H1 (cell line): ENCODE measurements around the gene BMAL2. TPM values are rescaled to one million over a fixed set of nuclear protein-coding genes. Genes with fewer than 3 reads are reported as not detected.
A peak's percentile ranks its signal among the peaks of the same experiment; 100 is the strongest.

Experiments
- CTCF ChIA-PET: fragments of 300-600 bp; sonication (Branson Sonifier 250); formaldehyde crosslinking; loops from one replicate; lab custom pipeline; 2021; ENCODE audit not compliant: partially characterized antibody; lab: Charles Lee
- POLR2A ChIA-PET: fragments of 300-600 bp; sonication (Branson Sonifier 250); formaldehyde crosslinking; loops from one replicate; lab custom pipeline; 2021; ENCODE audit warnings: inconsistent platforms; ENCODE audit not compliant: partially characterized antibody; lab: Charles Lee
- DNase-seq, 2 experiments: peaks; one replicate each; pipeline versions ENCODE4 v3.0.0 to v3.0.0-alpha.2; 2010 to 2022; ENCODE audit warnings: low spot score in 2 of 2, low read depth in 1 of 2, mixed read lengths in 1 of 2
- FAIRE-seq: peaks from 2 replicates; lab custom pipeline; 2011; peaks lifted over from hg19 to GRCh38; lab: Jason Lieb, UNC
- H2AFZ ChIP-seq: 2 replicates; pipeline ENCODE4 v1.8.1; 2012; ENCODE audit warnings: low read length, inconsistent platforms
- H2AK5ac ChIP-seq: 2 replicates; pipeline ENCODE4 v1.6.1; 2013; ENCODE audit warnings: low read depth, low read length
- H2BK120ac ChIP-seq: replicated peaks from 2 replicates; pipeline ENCODE3; 2013; ENCODE audit warnings: low read depth, low read length, inconsistent platforms
- H2BK12ac ChIP-seq: 2 replicates; pipeline ENCODE4 v1.6.1; 2013; ENCODE audit warnings: low read depth, low read length
- H2BK15ac ChIP-seq: 2 replicates; pipeline ENCODE4 v1.6.1; 2013; ENCODE audit warnings: low read length
- H2BK20ac ChIP-seq: 2 replicates; pipeline ENCODE4 v1.6.1; 2013; ENCODE audit warnings: low read length
- H2BK5ac ChIP-seq: 2 replicates; pipeline ENCODE4 v1.6.1; 2013; ENCODE audit warnings: low read depth, low read length
- H3K14ac ChIP-seq: 2 replicates; pipeline ENCODE4 v1.6.1; 2013; ENCODE audit warnings: inconsistent platforms; ENCODE audit not compliant: insufficient read length
- H3K18ac ChIP-seq: 2 replicates; pipeline ENCODE4 v1.6.1; 2013; ENCODE audit warnings: low read length; ENCODE audit errors: extremely low read depth
- H3K23ac ChIP-seq: 2 replicates; pipeline ENCODE4 v1.6.1; 2013; ENCODE audit warnings: inconsistent platforms; ENCODE audit not compliant: insufficient read length
- H3K23me2 ChIP-seq: 2 replicates; pipeline ENCODE4 v1.6.1; 2013; ENCODE audit warnings: low read depth, low read length
- H3K27ac ChIP-seq: 2 replicates; pipeline ENCODE4 v1.6.1; 2011; ENCODE audit warnings: low read depth, low read length, inconsistent platforms
- H3K27me3 ChIP-seq, 4 experiments: replicated peaks in 1 of 4; 1 replicate in 1 of 4; 2 replicates in 3 of 4; pipeline versions ENCODE4 v1.6.1 to v1.8.1; 2011 to 2013; ENCODE audit warnings: low read length in 3 of 4, mild to moderate bottlenecking in 3 of 4, inconsistent platforms in 2 of 4, mixed read lengths in 2 of 4, moderate library complexity in 1 of 4; ENCODE audit not compliant: control insufficient read depth in 3 of 4, insufficient read depth in 3 of 4; ENCODE audit errors: extremely low read depth in 1 of 4
- H3K36me3 ChIP-seq, 4 experiments: 2 replicates each; pipeline versions ENCODE4 v1.6.1 to v1.8.1; 2011 to 2013; ENCODE audit warnings: mild to moderate bottlenecking in 4 of 4, low read length in 3 of 4, moderate library complexity in 2 of 4, control low read depth in 1 of 4, inconsistent platforms in 1 of 4; ENCODE audit not compliant: insufficient read depth in 4 of 4, control insufficient read depth in 2 of 4
- H3K4ac ChIP-seq: replicated peaks from 2 replicates; pipeline ENCODE3; 2013; ENCODE audit warnings: low read length, low read depth, mixed read lengths, inconsistent platforms; ENCODE audit not compliant: insufficient read length
- H3K4me1 ChIP-seq, 4 experiments: replicated peaks in 1 of 4; 1 replicate in 1 of 4; 2 replicates in 3 of 4; pipeline versions ENCODE4 v1.6.1 to v1.8.1; 2011 to 2013; ENCODE audit warnings: low read length in 3 of 4, inconsistent platforms in 2 of 4, mixed read lengths in 1 of 4; ENCODE audit not compliant: insufficient read depth in 4 of 4, control insufficient read depth in 3 of 4
- H3K4me2 ChIP-seq, 2 experiments: 2 replicates each; pipeline versions ENCODE4 v1.6.1 to v1.8.1; 2011 to 2013; ENCODE audit warnings: low read depth in 2 of 2, low read length in 2 of 2, control low read depth in 1 of 2, inconsistent platforms in 1 of 2, mild to moderate bottlenecking in 1 of 2; ENCODE audit not compliant: insufficient read depth in 1 of 2
- H3K4me3 ChIP-seq, 4 experiments: fragments of 200-600, 300-600 bp in 1 of 4; sonication (generic), shearing (Covaris generic), sonication (Bioruptor Twin) in 1 of 4; 2 replicates each; pipeline versions ENCODE4 v1.5.1 to v1.8.1; 2011 to 2016; ENCODE audit warnings: low read length in 4 of 4, low read depth in 3 of 4, control low read depth in 2 of 4, inconsistent platforms in 2 of 4, mild to moderate bottlenecking in 2 of 4, mixed read lengths in 1 of 4, moderate library complexity in 1 of 4; ENCODE audit not compliant: insufficient read depth in 2 of 4; ENCODE audit errors: extremely low read depth in 1 of 4
- H3K56ac ChIP-seq: replicated peaks from 2 replicates; pipeline ENCODE3; 2013; ENCODE audit warnings: low read depth, mild to moderate bottlenecking, mixed read lengths, low read length, inconsistent platforms; ENCODE audit not compliant: insufficient read length
- H3K79me1 ChIP-seq: 2 replicates; pipeline ENCODE4 v1.6.1; 2013; ENCODE audit warnings: low read depth, low read length, control low read depth
- H3K79me2 ChIP-seq, 2 experiments: 2 replicates each; pipeline versions ENCODE4 v1.6.1 to v1.8.1; 2012 to 2013; ENCODE audit warnings: low read length in 2 of 2, mild to moderate bottlenecking in 2 of 2, inconsistent platforms in 1 of 2; ENCODE audit not compliant: insufficient read depth in 2 of 2, control insufficient read depth in 1 of 2
- H3K9ac ChIP-seq, 4 experiments: replicated peaks in 1 of 4; 1 replicate in 1 of 4; 2 replicates in 3 of 4; pipeline versions ENCODE4 v1.6.1 to v1.8.1; 2011 to 2013; ENCODE audit warnings: low read depth in 3 of 4, low read length in 3 of 4, control low read depth in 2 of 4, mild to moderate bottlenecking in 2 of 4, moderate library complexity in 2 of 4, inconsistent platforms in 1 of 4; ENCODE audit errors: extremely low read depth in 1 of 4
- H3K9me3 ChIP-seq, 2 experiments: 2 replicates each; pipeline versions ENCODE4 v1.6.1 to v1.8.1; 2012 to 2013; ENCODE audit warnings: mild to moderate bottlenecking in 2 of 2, moderate library complexity in 2 of 2, control low read depth in 1 of 2, inconsistent platforms in 1 of 2, low read depth in 1 of 2, low read length in 1 of 2, mixed read lengths in 1 of 2; ENCODE audit not compliant: insufficient read depth in 2 of 2
- H4K20me1 ChIP-seq, 2 experiments: replicated peaks in 1 of 2; 2 replicates each; pipeline versions ENCODE3 to v1.8.1; 2011 to 2013; ENCODE audit warnings: inconsistent platforms in 2 of 2, low read length in 2 of 2, mild to moderate bottlenecking in 1 of 2; ENCODE audit not compliant: insufficient read depth in 2 of 2, control insufficient read depth in 1 of 2
- H4K5ac ChIP-seq: 2 replicates; pipeline ENCODE4 v1.6.1; 2013; ENCODE audit warnings: low read length, low read depth, mixed read lengths, inconsistent platforms; ENCODE audit not compliant: insufficient read length
- H4K8ac ChIP-seq: 2 replicates; pipeline ENCODE4 v1.8.0; 2013; ENCODE audit warnings: mild to moderate bottlenecking, moderate library complexity, low read length, inconsistent platforms; ENCODE audit not compliant: insufficient read depth; ENCODE audit errors: extremely low read depth
- H4K91ac ChIP-seq: replicated peaks from 2 replicates; pipeline ENCODE3; 2013; ENCODE audit warnings: low read length, mixed read lengths, inconsistent platforms; ENCODE audit not compliant: insufficient read length
- EP300 ChIP-seq, 2 experiments: IDR thresholded peaks; 1 replicate in 1 of 2; 2 replicates in 1 of 2; pipeline ENCODE4 v1.6.1; 2011 to 2012; ENCODE audit warnings: low read depth in 2 of 2, low read length in 2 of 2, mild to moderate bottlenecking in 2 of 2, borderline replicate concordance in 1 of 2, inconsistent platforms in 1 of 2, moderate library complexity in 1 of 2
- EZH2 ChIP-seq: fragments of 200-600 bp; sonication (generic); IDR thresholded peaks from 2 replicates; pipeline ENCODE4 v1.7.1; 2012; ENCODE audit warnings: low read depth, mild to moderate bottlenecking, moderate library complexity, low read length, inconsistent platforms; ENCODE audit not compliant: severe bottlenecking
- JUND ChIP-seq: IDR thresholded peaks from 2 replicates; pipeline ENCODE4 v1.6.1; 2011; ENCODE audit warnings: mild to moderate bottlenecking, improper control_type of control experiment, low read length
- RFX5 ChIP-seq: IDR thresholded peaks from 2 replicates; pipeline ENCODE4 v1.6.1; 2011; ENCODE audit warnings: low read depth, low read length, improper control_type of control experiment, borderline replicate concordance
- WGBS, 2 experiments: shearing (Covaris generic) in 1 of 2; methylation state at CpG; one replicate each; pipeline versions ENCODE4 v1.1.6 to v1.1.7; 2013 to 2015; ENCODE audit warnings: low lambda C conversion rate in 2 of 2, mixed read lengths in 2 of 2, inconsistent platforms in 1 of 2, low coverage in 1 of 2, missing lambda C conversion rate in 1 of 2; ENCODE audit not compliant: insufficient replicate concordance in 2 of 2, insufficient coverage in 1 of 2, insufficient read length in 1 of 2; ENCODE audit errors: extremely low coverage in 1 of 2, missing lambda C conversion rate in 1 of 2; 5-methylcytosine and 5-hydroxymethylcytosine counted together
- polyA plus RNA-seq, 7 experiments: library from polyadenylated mRNA; depleted of rRNA in 3 of 7; stranded (reverse) in 5 of 7; unstranded in 2 of 7; fragments of >200 nt in 5 of 7; fragments of 200-250 nt in 2 of 7; gene quantifications; 1 replicate in 5 of 7; 2 replicates in 1 of 7; 4 replicates in 1 of 7; pipeline versions ENCODE4 v1.2.1 to v1.2.3, GENCODE V29; 2011 to 2013; ENCODE audit warnings: missing spikeins in 2 of 7, mixed read lengths in 2 of 7
- total RNA-seq: library from RNA; stranded (reverse); fragmentation: NEBNext Ultra II Directional; extraction: Animal tissue kit (Norgen Biotek cat#: 25700); gene quantifications from 2 replicates; pipeline ENCODE4 v1.2.1, GENCODE V29; 2021

The BMAL2 gene
- total and polyA plus RNA-seq, 2 of the 8 experiments (the other 6 are each of a cell fraction or from before 2014, with no cell fraction given), result 3.2 to 20.6 TPM

- Histone ChIP-seq H3K4ac (no peak overlapping the region), H2AFZ (no peak overlapping the region), H3K9ac (no peak overlapping the region), H3K27ac (no peak overlapping the region), H2BK120ac (no peak overlapping the region), H4K91ac (no peak overlapping the region), H3K4me2 (no peak overlapping the region), H3K79me1 (peaks cover 7% of the 10 kb centered on the region), H3K36me3 (no peaks in the 10 kb centered on the region), H3K23me2 (peaks cover 9% of the 10 kb centered on the region), H2BK15ac (no peak overlapping the region), H4K20me1 (peaks cover 0 to 5% of the 10 kb centered on the region in 2 experiments), H3K23ac (no peak overlapping the region), H3K9me3 (no peaks in the 10 kb centered on the region), H3K18ac (no peak overlapping the region), H3K79me2 (peaks cover 0 to 62% of the 10 kb centered on the region in 2 experiments; a peak in 2 of 4 replicates), H2BK20ac (no peak overlapping the region), H3K14ac (no peak overlapping the region), H4K5ac (no peak overlapping the region), H2AK5ac (no peak overlapping the region), H2BK5ac (no peak overlapping the region), H2BK12ac (no peak overlapping the region), H3K27me3 (peaks cover 0 to 5% (median 1%) of the 10 kb centered on the region in 4 experiments; a peak in 4 of 7 replicates), H3K4me1 (no peaks in the 10 kb centered on the region; a peak in 1 of 7 replicates), H4K8ac (no peak overlapping the region), H3K56ac (no peak overlapping the region), H3K4me3 (no peak overlapping the region)
- CTCF ChIA-PET, result interaction anchor here (1.1 to 2.1 kb wide), 2 partner anchors 47 to 50 kb away, joined by 3 to 8 read pairs; no protein-coding TSS in a partner anchor
- FAIRE-seq (no peak), DNase-seq (no peak)
- WGBS, 2 experiments, result 90% methylated on average over 1 of the region's 1 CpG; no CpG with 5 or more reads in 1 of the 2 experiments
- POLR2A ChIA-PET, result interaction anchor here (0.6 kb wide), 1 partner anchor 50 kb away, joined by 3 read pairs; no protein-coding TSS in a partner anchor
- TF ChIP-seq JUND, result peak; percentile 60
- no peak for TF ChIP-seq EZH2
- peak in 1 of 2 experiments; percentile 97; a peak in 1 of 3 replicates for TF ChIP-seq EP300 (IDR thresholded peaks at IDR 0.05; ENCODE audit: borderline replicate concordance in 1 of 2, low read depth in 2 of 2, low read length in 2 of 2)
- no peak for TF ChIP-seq RFX5
Observed at GRCh38 chr12:27337376-27337775, 4.7 kb downstream of the BMAL2 start.
